Naive thymus-derived CD4-positive, alpha-beta T cell (primary cell): Measurements from ENCODE around the gene TAC4. TPM values are rescaled to one million over a fixed set of nuclear protein-coding genes. Genes with fewer than 3 reads are reported as not detected.

Experiments
- ATAC-seq: fragments of 150-1000 bp; cut with Tn5 transposase; 2 replicates; pipeline ENCODE4 v1.10.0; 2021; ENCODE audit warnings: mild to moderate bottlenecking, moderate library complexity
- CTCF ChIA-PET: fragments of 350-600 bp; sonication (Branson Sonifier 250); formaldehyde crosslinking; loops from one replicate; lab custom pipeline; 2021; ENCODE audit warnings: antibody characterized with exemption; lab: Charles Lee
- POLR2A ChIA-PET: fragments of 350-600 bp; sonication (Branson Sonifier 250); formaldehyde crosslinking; loops from one replicate; lab custom pipeline; 2021; ENCODE audit warnings: antibody characterized with exemption, inconsistent platforms; lab: Charles Lee
- DNase-seq, 9 donors: peaks; one replicate each; pipeline versions ENCODE4 v3.0.0 to v3.0.0-alpha.2; 2020 to 2022; ENCODE audit warnings: mixed read lengths in 1 of 9
- H3K27ac ChIP-seq: one replicate; pipeline ENCODE4 v1.7.0; 2013; ENCODE audit warnings: mild to moderate bottlenecking, low read depth, low read length, moderate library complexity
- H3K27me3 ChIP-seq, 2 donors: one replicate each; pipeline ENCODE4 v1.7.0; 2013; ENCODE audit warnings: low read length in 2 of 2, mild to moderate bottlenecking in 2 of 2, moderate library complexity in 2 of 2; ENCODE audit not compliant: control insufficient read depth in 2 of 2, insufficient read depth in 2 of 2
- H3K36me3 ChIP-seq, 3 experiments: 1 replicate in 2 of 3; 2 replicates in 1 of 3; pipeline ENCODE4 v1.7.0; 2013; ENCODE audit warnings: low read length in 3 of 3, mild to moderate bottlenecking in 3 of 3, moderate library complexity in 1 of 3; ENCODE audit not compliant: insufficient read depth in 3 of 3, control insufficient read depth in 2 of 3
- H3K4me1 ChIP-seq, 2 donors: one replicate each; pipeline ENCODE4 v1.7.0; 2013; ENCODE audit warnings: low read length in 2 of 2, mild to moderate bottlenecking in 2 of 2, moderate library complexity in 1 of 2; ENCODE audit not compliant: control insufficient read depth in 2 of 2, insufficient read depth in 2 of 2
- H3K4me3 ChIP-seq: 2 replicates; pipeline ENCODE4 v1.7.0; 2013; ENCODE audit warnings: mild to moderate bottlenecking, low read length
- H3K9me3 ChIP-seq, 3 experiments: 1 replicate in 2 of 3; 2 replicates in 1 of 3; pipeline ENCODE4 v1.7.0; 2013; ENCODE audit warnings: low read length in 3 of 3; ENCODE audit not compliant: control insufficient read depth in 2 of 3
- H3K27ac Mint-ChIP-seq, 9 donors: one replicate each; pipeline ENCODE4 v1.8.0; 2020 to 2022; ENCODE audit warnings: mixed read lengths in 9 of 9, mild to moderate bottlenecking in 8 of 9, moderate library complexity in 5 of 9, inconsistent platforms in 2 of 9
- H3K27me3 Mint-ChIP-seq, 5 donors: one replicate each; pipeline ENCODE4 v1.8.0; 2021 to 2022; ENCODE audit warnings: mixed read lengths in 5 of 5, mild to moderate bottlenecking in 1 of 5
- H3K36me3 Mint-ChIP-seq, 5 donors: one replicate each; pipeline ENCODE4 v1.8.0; 2020 to 2022; ENCODE audit warnings: mixed read lengths in 5 of 5, mild to moderate bottlenecking in 3 of 5, inconsistent platforms in 1 of 5
- H3K4me1 Mint-ChIP-seq, 7 donors: one replicate each; pipeline ENCODE4 v1.8.0; 2020 to 2022; ENCODE audit warnings: mixed read lengths in 7 of 7, mild to moderate bottlenecking in 3 of 7, inconsistent platforms in 1 of 7
- H3K4me3 Mint-ChIP-seq, 10 donors: one replicate each; pipeline ENCODE4 v1.8.0; 2020 to 2022; ENCODE audit warnings: mild to moderate bottlenecking in 10 of 10, mixed read lengths in 10 of 10, moderate library complexity in 6 of 10, inconsistent platforms in 2 of 10
- H3K9me3 Mint-ChIP-seq, 11 donors: one replicate each; pipeline ENCODE4 v1.8.0; 2020 to 2022; ENCODE audit warnings: mixed read lengths in 11 of 11, mild to moderate bottlenecking in 4 of 11, inconsistent platforms in 1 of 11, moderate library complexity in 1 of 11
- intact Hi-C, 2 donors: fragments of 100-400 bp; cut with micrococcal nuclease; formaldehyde crosslinking; loops; one replicate each; pipeline ENCODE4 v1.15.1; 2023
- polyA plus RNA-seq, 2 donors: library from polyadenylated mRNA; unstranded; fragments of 300-500 nt; fragmentation: Illumina TruSeq; gene quantifications; one replicate each; pipeline ENCODE4 v1.2.3, GENCODE V29; 2021
- total RNA-seq, 6 experiments: library from RNA in 5 of 6; stranded (reverse) in 5 of 6; gene quantifications; 1 replicate in 5 of 6; 2 replicates in 1 of 6; pipeline ENCODE4 v1.2.3 and lab custom pipeline; 2021 to 2026

TAC4 gene
- total and polyA plus RNA-seq, 7 experiments from 2014 or later, result not detected

DNA sequence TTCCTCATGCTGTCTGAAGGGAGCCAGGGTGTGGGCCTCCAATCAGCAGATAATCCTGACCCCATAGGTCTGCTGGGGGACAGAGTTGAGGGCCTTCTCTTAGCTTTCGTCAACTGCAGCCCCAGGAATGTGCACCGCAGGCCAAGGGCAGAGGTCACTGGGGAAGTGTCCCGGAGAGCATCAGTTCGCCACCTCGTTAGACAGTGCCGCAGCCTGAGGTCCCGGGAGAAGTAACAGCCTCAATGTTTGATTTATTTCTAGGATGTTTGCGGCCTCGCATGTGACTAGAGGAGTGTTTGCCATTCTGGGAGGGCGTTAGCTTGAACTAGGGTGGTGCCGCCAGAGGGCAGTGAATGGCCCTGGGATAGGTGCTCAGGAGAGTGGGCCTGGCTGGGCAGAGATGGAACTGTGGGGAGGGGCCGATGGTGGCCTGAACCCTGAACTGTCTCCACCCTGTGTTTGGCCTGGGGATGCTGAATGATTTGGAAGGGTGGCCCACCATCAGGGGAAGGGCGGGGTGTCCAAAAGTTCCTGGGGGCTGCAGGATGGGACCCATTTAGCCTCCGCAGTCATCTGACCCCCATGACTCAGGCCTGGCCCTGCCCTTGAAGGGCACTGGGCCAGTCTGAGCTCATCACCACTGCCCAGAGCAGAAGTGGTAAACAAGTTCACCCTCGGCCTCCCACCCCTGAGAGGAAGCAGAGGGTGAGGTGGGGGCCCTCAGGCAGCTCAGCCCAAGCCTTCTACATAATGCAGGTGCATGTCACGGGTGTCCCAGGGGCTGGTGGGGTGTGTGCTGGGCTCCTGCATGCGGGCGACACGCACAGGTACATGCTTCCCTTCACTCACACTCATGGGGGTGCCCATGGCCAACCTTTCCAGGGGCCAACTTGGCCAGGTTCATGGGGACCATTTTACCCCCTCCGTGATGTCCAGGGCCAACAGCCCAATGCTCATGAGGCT, 12.4 kb upstream of the TAC4 start:
- Mint-ChIP-seq H3K9me3 (no peaks in the 10 kb centered on the region), H3K27ac (no peak overlapping the region), H3K4me1 (peaks cover 0 to 8% (median 5%) of the 10 kb centered on the region in 7 donors), H3K27me3 (peaks cover 0 to 13% (median 6%) of the 10 kb centered on the region in 5 donors), H3K4me3 (no peak overlapping the region), H3K36me3 (no peaks in the 10 kb centered on the region)
- DNase-seq (no peak), ATAC-seq (no peak)
- CTCF ChIA-PET, result interaction anchor here (0.6 to 8.7 kb wide), 5 partner anchors 92 to 419 kb away, joined by 3 to 88 read pairs (median 3); no protein-coding TSS in a partner anchor
- intact Hi-C loops, result loop anchor here in 1 of 2 donors (2.0 to 10.0 kb wide), 2 partner anchors 235 to 437 kb away; partner anchors contain the start of gene PDK2
- Histone ChIP-seq H3K9me3 (no peaks in the 10 kb centered on the region), H3K4me3 (no peak overlapping the region), H3K27ac (no peak overlapping the region), H3K4me1 (no peaks in the 10 kb centered on the region), H3K27me3 (no peaks in the 10 kb centered on the region), H3K36me3 (no peaks in the 10 kb centered on the region)
- POLR2A ChIA-PET, result interaction anchor here (1.1 kb wide), 1 partner anchor 138 kb away, joined by 4 read pairs; no protein-coding TSS in a partner anchor

- POLR2A ChIA-PET, result no interaction called here
- no peaks in the 10 kb centered on the region for H3K4me1 ChIP-seq
- no peak overlapping the region for H3K27ac ChIP-seq
- no peaks in the 10 kb centered on the region for H3K36me3 ChIP-seq
- Mint-ChIP-seq H3K27me3 (peaks cover 0 to 13% (median 6%) of the 10 kb centered on the region in 5 donors), H3K36me3 (no peaks in the 10 kb centered on the region), H3K27ac (no peak overlapping the region), H3K4me3 (no peak overlapping the region), H3K9me3 (no peaks in the 10 kb centered on the region), H3K4me1 (peaks cover 0 to 6% (median 5%) of the 10 kb centered on the region in 7 donors)
- ATAC-seq (no peak), DNase-seq (no peak)
- H3K9me3 ChIP-seq, result no peaks in the 10 kb centered on the region
- no peaks in the 10 kb centered on the region for H3K27me3 ChIP-seq
- no peak overlapping the region for H3K4me3 ChIP-seq
- CTCF ChIA-PET, result interaction anchor here (8.7 kb wide), 1 partner anchor 139 kb away, joined by 88 read pairs; no protein-coding TSS in a partner anchor
- intact Hi-C loops, result loop anchor here in 1 of 2 donors (10.0 kb wide), 1 partner anchor 236 kb away; the partner anchor contains the start of gene PDK2
Measured at GRCh38 chr17:49858796-49859195, 10.9 kb upstream of the TAC4 start.

GRCh38 chr17:49854126-49854525, 6.3 kb upstream of the TAC4 start:
- Mint-ChIP-seq H3K27ac (peak overlapping the region in 2 of 9 donors; percentile 19 to 70), H3K4me3 (no peak overlapping the region), H3K36me3 (no peaks in the 10 kb centered on the region), H3K4me1 (peaks cover 10 to 26% (median 18%) of the 10 kb centered on the region in 7 donors), H3K27me3 (peaks cover 0 to 13% (median 0%) of the 10 kb centered on the region in 5 donors), H3K9me3 (no peaks in the 10 kb centered on the region)
- H3K9me3 ChIP-seq, result no peaks in the 10 kb centered on the region
- DNase-seq (no peak), ATAC-seq (no peak)
- H3K4me3 ChIP-seq, result no peak overlapping the region
- POLR2A ChIA-PET, result no interaction called here
- no peak overlapping the region for H3K27ac ChIP-seq
- no peaks in the 10 kb centered on the region for H3K27me3 ChIP-seq
- peaks cover 13 to 14% of the 10 kb centered on the region in 2 donors for H3K4me1 ChIP-seq
- CTCF ChIA-PET, result interaction anchor here (1.0 to 1.3 kb wide), 3 partner anchors 38 to 288 kb away, joined by 3 to 5 read pairs (median 4); no protein-coding TSS in a partner anchor
- intact Hi-C loops, result loop anchor here in 1 of 2 donors (10.0 kb wide), 1 partner anchor 241 kb away; the partner anchor contains the start of gene PDK2
- H3K36me3 ChIP-seq, result no peaks in the 10 kb centered on the region

DNA sequence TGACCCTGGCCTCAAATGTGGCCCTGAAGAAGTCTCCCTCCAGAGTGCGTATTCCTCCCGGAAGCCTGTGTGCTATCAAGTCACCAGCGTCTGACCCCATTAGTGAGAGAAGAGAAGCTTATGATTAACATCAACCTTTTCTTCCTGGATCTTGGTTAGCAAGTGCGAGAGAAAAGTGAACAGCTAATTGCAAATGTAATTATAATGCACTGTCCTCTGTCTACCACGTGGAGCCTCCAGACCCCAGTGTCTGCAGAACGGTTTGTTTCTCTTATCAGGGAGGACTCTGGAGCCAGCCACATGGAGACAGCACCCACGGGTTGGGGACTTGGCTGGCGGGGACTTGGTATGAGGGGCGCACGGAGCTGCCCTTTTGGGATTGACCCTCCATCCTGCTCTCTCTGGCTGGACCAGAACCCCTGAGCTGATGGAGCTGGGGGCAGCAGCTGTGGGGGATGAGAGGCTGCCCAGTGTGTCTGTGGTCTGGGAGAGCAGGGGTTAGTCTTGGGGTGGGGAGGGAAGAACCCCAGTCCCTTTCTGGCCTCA, 5.7 kb upstream of the TAC4 start:
- CTCF ChIA-PET, result interaction anchor here (1.0 to 1.3 kb wide), 3 partner anchors 38 to 288 kb away, joined by 3 to 5 read pairs (median 4); no protein-coding TSS in a partner anchor
- DNase-seq (no peak), ATAC-seq (no peak)
- no peaks in the 10 kb centered on the region for H3K27me3 ChIP-seq
- Mint-ChIP-seq H3K9me3 (no peaks in the 10 kb centered on the region), H3K4me3 (no peak overlapping the region), H3K4me1 (peaks cover 10 to 26% (median 18%) of the 10 kb centered on the region in 7 donors), H3K36me3 (no peaks in the 10 kb centered on the region), H3K27ac (peak overlapping the region in 2 of 9 donors; percentile 83 to 95), H3K27me3 (peaks cover 0 to 13% (median 0%) of the 10 kb centered on the region in 5 donors)
- no peak overlapping the region for H3K27ac ChIP-seq
- intact Hi-C loops, result loop anchor here in 1 of 2 donors (10.0 kb wide), 1 partner anchor 241 kb away; the partner anchor contains the start of gene PDK2
- H3K9me3 ChIP-seq, result no peaks in the 10 kb centered on the region
- H3K4me3 ChIP-seq, result no peak overlapping the region
- H3K36me3 ChIP-seq, result no peaks in the 10 kb centered on the region
- H3K4me1 ChIP-seq, result peaks cover 13 to 14% of the 10 kb centered on the region in 2 donors
- POLR2A ChIA-PET, result no interaction called here

GRCh38 chr17:49851387-49852291, 3.8 kb upstream of the TAC4 start:
- DNase-seq (peak; percentile 57 to 75 (median 67)), ATAC-seq (peak; percentile 81)
- H3K27me3 Mint-ChIP-seq, result peaks cover 0 to 9% (median 0%) of the 10 kb centered on the region in 5 donors
- H3K9me3 Mint-ChIP-seq, result no peaks in the 10 kb centered on the region
- Histone ChIP-seq H3K4me1 (peaks cover 13 to 14% of the 10 kb centered on the region in 2 donors), H3K27me3 (no peaks in the 10 kb centered on the region), H3K36me3 (peaks cover 0 to 6% (median 0%) of the 10 kb centered on the region in 3 experiments), H3K4me3 (peak overlapping the region; percentile 67), H3K27ac (peak overlapping the region; percentile 81), H3K9me3 (no peaks in the 10 kb centered on the region)
- H3K27ac Mint-ChIP-seq, result peak overlapping the region; percentile 83 to 97 (median 95)
- ChIA-PET CTCF (interaction anchor here (0.6 to 1.4 kb wide), 9 partner anchors 11 to 312 kb away, joined by 3 to 4 read pairs (median 3); partner anchors contain the start of gene KAT7), POLR2A (interaction anchor here (1.0 to 2.7 kb wide), 5 partner anchors 34 to 155 kb away, joined by 3 to 10 read pairs (median 5); partner anchors contain the start of genes KAT7 and SLC35B1)
- H3K4me3 Mint-ChIP-seq, result peak overlapping the region; percentile 89 to 98 (median 94)
- peaks cover 0 to 6% (median 0%) of the 10 kb centered on the region in 5 donors for H3K36me3 Mint-ChIP-seq
- peaks cover 10 to 30% (median 19%) of the 10 kb centered on the region in 7 donors for H3K4me1 Mint-ChIP-seq
- intact Hi-C loops, result loop anchor here (1.0 to 10.0 kb wide), 10 partner anchors 33 to 437 kb away; partner anchors contain the start of genes KAT7 (in 2 of the 2), FAM117A (in 1 of the 2), PDK2 (in 1 of the 2) and PHB1 (in 1 of the 2)
